GM18507 (cell line): Measurements from ENCODE around the gene KCNG4.
"Not testable (repeated sequence)": the region's sequence is repeated elsewhere in the genome, so short reads cannot be mapped to it uniquely, and the experiment has no call there.

Experiments used
- DNase-seq: peaks from one replicate; pipeline ENCODE4 v3.0.0; 2011; ENCODE audit warnings: low read depth; ENCODE audit not compliant: insufficient read length; ENCODE audit errors: extremely low spot score
- FAIRE-seq: peaks from 2 replicates; lab custom pipeline; 2011; peaks lifted over from hg19 to GRCh38; lab: Jason Lieb, UNC

KCNG4 gene

DNA sequence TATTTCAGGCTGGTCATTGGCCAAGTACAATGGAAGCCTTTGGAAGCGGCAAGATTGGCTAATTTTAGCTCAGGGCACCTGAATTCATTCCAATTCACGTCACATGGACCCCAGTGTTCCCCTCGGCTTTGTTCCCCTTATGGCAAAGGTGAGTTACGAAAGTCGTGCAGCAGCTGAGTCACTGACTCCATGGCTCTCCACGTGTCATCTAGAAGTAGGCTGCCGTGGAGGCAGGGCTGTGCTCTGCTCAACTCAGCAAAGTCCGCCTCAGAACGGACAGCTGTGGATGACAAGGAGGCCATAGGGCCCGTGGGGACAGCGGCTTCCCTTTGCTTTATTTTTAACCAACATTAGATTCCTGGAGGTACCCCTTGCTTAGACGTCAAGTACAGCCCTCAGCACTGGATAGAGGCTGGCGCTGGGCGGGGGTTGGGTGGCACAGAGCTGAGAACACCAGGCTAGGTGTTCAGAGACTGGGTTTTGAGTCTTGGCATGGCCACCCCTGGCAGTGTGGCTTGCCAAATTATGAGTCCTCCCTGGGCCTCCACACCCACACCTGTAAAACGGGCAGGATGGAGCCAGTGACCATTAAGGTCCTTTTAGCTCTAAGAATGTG, 25.3 kb downstream of the KCNG4 start:
- DNase-seq (no peak), FAIRE-seq (no peak)

DNA sequence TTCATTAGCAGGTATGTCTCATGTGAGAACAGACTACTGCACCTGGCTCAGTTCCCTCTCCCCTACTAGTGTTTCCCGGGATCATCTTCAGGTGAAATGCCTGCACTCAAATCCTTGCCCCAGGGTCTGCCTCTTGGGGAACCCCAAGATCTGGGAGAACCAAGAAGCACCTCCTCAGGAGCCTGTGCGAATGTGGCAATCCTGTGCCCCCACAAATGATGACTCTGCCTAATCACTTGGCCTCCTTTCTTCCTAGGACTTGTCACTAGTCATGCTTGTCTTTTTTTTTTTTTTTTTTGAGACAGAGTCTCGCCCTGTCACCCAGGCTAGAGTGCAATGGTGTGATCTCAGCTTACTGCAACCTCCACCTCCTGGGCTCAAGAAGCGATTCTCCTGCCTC, 27.2 kb downstream of the KCNG4 start:
- DNase-seq = no peak
- no peak for FAIRE-seq

DNA sequence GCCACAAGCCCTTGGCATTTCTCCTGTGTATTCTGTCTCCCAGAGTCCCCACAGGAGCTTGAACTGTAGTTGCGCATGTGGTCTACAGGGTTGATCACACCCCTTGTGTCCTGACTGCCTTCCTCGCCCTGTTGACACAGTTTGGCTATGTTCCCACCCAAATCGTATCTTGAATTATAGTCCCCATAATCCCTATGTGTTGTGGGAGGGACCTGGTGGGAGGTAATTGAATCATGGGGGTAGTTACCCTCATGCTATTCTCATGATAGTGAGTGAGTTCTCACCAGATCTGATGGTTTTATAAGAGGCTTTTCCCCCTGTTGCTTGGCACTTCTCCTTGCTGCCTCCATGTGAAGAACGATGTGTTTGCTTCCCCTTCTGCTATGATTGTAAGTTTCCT, 27.7 kb downstream of the KCNG4 start:
- FAIRE-seq = no peak
- no peak for DNase-seq

DNA sequence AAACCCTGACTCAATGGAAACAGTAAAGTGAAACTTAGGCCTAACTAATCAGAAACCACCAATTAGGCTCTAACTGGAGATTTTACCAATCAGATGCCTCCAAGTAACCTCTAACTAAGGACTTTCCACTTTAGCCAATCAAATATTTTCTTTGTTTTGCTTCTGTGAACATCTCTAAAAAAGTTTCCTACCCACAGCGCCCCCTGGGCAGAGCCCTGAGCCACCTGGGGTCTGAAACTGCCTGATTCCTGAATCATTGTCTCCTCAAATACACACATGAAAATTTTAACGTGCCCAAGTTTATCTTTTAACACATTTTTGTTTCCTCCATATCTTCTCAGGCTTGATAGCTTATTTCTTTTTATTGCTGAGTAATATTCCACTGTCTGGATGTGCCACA, 29.8 kb downstream of the KCNG4 start:
- DNase-seq (no peak), FAIRE-seq (no peak)

DNA sequence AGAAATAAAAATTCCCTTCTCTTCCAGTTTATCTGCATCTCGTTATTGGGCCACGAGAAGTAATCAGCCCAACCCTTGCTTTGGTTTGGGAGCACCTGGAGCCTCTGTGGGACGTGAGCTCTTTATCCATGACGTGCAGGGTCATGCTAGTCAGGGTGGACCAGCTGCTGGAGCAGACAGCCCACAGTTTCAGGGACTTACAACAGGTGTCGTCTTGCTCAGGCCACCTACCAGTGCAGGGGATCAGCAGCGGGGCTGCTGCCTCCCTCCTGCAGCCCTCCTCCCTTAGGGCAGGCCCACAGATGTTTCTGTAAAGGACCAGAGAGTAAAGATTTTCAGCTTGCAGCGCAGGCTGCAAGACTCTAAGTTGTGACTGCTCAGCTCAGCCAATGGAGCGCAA, 31.9 kb downstream of the KCNG4 start:
- DNase-seq (no peak), FAIRE-seq (no peak)

DNA sequence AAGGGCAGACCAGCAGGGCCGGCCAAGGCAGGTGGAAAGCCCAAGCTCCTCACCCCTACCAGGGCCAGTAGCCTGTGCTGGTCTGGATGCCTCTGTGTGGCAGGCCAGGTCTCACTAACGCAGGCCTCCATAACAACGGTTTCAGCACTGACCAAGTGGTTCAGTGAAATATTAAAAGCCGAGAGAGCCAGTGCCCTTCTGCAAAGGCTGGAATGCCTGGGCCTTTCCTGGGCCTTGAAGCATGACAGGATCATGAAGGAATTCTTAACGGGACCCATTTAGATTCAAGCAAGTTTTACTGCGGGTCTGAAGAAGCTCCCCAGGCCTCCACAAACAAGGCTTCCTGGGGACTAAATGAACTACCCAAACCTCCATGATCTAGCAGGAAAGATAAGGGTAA, 32.6 kb downstream of the KCNG4 start:
- FAIRE-seq (no peak), DNase-seq (no peak)

DNA sequence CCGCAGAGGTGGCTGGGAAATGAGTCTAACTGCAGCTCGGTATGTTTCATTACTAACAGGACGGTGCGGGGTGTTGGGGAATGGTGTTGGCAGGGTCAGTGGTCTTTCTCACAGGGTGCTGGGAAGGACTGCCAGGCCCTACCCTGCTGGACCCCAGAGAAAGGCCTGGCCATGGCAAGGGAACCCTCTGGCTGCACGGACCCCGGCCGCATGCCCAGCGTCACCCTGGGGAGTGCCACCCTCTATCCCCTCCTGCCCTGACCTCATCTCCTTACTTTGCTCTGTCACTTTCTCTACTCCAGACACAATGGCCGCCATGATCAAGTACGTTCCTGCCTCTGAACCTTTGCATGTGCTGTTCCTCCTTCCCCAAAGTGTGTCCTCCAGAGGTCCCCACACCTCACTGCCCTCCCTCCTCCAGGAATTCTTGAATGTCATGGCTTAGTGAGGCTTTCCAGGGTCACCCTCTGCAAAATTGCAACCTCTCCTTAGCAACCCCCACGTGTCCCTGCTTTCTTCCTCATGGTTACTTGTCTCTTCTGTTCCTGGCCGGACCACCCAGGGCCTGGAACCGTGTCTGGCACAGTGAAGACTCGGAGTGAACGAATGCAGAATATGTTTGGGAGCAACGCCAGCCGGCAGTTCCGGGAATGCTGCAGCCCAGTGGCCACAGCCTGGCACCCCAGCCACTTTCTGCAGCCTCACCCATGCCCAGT, 33.7 kb downstream of the KCNG4 start:
- no peak for DNase-seq
- FAIRE-seq = no peak

DNA sequence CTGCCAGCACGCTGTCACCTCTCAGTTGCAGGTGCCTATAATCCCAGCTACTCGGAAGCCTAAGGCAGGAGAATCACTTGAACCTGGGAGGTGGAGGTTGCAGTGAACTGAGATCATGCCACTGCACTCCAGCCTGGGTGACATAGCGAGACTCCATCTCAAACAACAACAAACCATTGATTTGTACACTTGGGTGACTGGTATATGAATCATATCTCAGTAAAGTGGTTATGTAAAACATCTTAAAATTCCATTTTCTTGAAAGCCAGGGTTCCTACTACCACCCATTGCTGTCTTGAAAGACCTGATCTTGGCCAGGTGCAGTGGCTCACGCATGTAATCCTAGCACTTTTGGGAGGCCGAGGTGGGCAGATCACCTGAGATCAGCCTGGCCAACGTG, 34.7 kb downstream of the KCNG4 start:
- DNase-seq, FAIRE-seq: not testable (repeated sequence)

DNA sequence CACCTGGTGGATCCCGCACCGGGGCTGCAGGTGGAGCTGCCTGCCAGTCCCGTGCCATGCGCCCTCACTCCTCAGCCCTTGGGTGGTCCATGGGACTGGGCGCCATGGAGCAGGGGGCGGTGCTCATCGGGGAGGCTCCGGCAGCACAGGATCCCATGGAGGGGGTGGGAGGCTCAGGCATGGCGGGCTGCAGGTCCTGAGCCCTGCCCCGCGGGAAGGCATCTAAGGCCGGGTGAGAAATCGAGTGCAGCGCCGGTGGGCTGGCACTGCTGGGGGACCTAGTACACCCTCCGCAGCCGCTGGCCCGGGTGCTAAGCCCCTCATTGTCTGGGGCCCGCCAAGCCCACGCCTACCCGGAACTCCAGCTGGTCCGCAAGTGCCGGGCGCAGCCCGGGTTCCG, 35.3 kb downstream of the KCNG4 start:
- not testable (repeated sequence) for DNase-seq, FAIRE-seq

DNA sequence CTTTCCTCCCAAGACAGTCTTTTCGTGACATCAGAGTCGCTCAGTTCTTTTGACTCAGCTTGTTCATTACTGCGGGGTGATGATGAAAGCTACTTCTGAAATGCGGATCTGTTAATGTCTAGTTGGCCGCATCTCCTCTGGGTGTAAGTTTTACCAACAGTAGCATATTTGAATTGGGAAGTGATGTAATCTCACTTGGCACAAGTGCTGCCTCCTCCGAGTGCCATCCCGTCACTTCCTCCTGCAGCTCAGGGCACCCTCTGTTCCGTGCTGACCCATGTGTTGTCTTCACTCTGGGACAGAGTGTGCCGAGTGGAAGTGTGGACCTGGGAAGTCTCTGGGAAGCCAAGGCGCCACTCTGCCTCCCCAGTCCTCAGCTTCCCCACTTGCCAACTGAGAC, 40.0 kb downstream of the KCNG4 start:
- DNase-seq = no peak
- no peak for FAIRE-seq

DNA sequence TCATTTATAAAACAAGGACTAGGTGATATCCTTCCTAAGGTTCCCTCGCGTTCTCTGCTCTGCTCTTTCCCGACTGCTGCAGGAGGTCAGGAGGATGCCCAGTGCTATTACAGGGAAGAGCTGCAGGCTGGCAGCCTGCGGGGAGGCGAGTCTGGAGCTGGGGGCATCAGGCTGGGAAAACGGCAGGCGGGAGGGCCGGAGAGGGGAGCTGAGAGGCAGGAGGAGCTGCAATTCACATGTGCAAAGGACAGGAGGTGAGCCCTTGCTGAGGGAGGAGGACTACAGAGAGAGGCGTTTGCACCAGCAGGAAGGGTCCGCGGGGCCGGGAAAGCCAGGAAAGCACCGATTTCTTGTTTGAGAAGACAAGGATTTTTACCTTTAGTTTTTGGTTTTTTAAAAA, 40.7 kb downstream of the KCNG4 start:
- no peak for FAIRE-seq
- DNase-seq = no peak

DNA sequence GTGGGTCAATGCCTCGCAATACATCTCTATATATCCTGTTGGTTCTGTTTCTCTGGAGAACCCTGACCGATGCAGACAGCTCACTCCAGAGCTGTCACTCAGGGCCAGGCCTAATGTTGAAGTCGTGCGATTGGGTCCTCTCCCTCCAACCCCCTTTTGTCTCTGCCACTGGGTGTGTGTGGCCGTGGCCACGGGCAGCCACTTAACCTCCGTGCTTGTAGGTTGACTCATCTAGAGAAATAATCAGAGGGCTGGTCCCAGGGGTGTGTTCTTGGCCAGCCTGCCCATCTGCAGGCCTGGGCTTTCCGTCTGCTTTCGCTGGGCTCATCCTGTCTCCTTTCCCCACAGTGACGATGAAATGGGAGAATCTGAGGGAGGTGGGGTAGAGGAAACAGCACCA, 41.4 kb downstream of the KCNG4 start:
- FAIRE-seq (no peak), DNase-seq (no peak)

DNA sequence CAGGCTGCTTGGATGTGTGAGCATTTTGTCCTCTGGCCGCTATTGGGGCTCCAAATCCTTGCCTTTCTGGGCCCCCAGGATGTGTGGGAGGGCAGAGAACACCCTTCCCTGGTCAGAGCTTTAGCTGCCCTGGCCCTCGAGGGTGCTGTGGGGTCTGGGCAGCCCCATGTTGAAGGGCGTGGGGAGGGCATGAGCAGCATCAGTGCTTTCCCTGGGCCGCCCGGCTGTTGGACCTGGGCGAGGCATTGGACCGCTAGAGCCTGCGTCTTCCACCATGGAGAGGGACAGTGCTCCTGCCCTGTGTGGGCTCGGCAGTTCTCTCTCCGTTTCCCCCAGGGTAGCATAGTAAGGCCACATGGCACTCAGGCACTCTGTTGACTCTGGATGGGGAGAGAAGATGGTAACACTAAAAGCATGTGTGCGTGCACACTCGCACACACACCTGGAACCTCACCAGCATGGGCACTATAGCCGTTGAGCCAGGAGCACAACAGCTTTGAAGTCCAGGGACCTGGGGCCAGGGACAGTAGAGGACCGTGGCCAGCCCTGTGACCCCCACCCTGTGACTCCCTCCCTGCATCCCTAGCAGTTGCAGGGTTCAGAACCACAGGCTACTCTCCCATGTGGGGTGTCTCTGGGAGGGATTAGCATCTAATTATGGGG, 42.2 kb downstream of the KCNG4 start:
- DNase-seq = no peak
- no peak for FAIRE-seq

DNA sequence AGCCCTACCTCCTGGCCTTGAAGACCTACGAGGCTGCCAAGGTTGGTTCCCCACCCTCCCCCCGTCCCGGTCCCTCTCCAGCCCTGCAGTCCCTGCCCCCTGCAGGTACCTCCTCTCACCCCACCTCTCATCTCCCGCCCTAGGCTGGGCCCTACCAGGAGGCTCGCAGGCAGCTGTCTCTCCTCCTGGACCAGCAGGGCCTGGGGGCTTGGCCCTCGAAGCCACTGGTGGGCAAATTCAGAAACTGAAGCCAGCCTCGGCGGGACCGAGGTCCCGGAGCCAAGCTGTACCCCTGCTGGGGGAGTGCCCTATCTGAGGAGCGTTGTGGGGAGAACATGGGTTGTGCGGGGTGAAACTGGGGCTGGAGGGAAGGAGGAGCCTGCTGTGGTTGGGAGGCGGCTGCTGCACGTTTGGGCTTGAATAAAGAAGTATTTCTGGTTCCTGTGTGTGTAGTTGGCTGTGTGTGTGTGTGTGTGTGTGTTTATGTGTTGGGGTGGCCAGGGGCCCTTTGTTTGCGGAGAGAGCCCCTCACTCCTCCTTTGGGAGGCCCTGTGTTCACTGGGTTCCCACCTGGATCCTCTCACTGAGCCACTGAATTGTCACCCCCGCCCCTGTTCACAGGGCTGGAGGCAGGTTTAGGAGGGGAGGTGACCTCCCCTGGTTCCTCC, 43.0 kb downstream of the KCNG4 start:
- FAIRE-seq = no peak
- DNase-seq = no peak

DNA sequence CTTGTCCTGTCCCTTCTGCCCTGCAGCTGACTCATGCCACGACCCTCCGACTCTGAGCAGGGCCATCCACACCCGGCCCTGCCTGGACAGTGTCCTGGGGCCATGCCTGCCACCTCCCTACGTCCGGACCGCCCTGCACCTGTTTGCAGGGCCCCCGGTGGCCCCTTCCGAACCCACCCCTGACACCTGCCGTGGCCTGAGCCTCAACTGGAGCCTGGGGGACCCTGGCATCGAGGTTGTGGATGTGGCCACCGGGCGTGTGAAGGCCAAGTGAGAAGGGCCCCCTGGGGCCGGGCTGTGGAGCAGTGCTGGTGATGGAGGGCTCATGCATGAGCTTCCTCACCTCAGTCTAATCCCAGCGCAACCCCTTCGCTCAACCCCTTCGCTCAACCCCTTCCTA, 43.7 kb downstream of the KCNG4 start:
- DNase-seq (no peak), FAIRE-seq (no peak)

DNA sequence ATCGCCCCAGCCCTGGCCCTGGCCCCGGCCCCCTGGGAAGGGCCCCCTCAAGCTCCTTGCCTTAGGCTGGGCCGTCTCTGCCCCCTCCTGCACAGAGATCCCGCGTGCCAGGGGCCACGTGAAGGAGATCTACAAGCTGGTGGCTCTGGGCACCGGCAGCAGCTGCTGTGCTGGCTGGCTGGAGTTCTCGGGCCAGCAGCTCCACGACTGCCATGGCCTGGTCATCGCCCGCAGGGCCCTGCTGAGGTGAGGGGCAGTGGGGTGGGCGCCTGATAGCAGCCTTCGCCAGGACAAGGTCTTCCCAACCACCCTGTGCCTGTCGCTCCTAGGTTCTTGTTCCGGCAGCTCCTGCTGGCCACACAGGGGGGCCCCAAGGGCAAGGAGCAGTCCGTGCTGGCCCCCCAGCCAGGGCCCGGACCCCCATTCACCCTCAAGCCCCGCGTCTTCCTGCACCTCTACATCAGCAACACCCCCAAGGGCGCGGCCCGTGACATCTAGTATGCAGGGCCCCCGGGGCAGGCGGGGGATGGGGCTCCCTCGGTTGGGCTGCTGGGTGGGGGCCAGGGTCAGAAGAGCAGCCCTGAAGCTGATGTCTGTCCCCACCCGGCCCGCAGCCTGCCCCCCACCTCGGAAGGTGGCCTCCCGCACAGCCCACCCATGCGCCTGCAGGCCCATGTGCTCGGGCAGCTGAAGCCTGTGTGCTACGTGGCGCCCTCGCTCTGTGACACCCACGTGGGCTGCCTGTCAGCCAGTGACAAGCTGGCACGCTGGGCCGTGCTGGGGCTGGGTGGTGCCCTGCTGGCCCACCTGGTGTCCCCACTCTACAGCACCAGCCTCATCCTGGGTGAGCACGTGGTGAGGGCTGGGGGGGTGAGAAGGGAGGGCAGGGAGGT, 44.4 kb downstream of the KCNG4 start:
- FAIRE-seq (no peak), DNase-seq (no peak)

DNA sequence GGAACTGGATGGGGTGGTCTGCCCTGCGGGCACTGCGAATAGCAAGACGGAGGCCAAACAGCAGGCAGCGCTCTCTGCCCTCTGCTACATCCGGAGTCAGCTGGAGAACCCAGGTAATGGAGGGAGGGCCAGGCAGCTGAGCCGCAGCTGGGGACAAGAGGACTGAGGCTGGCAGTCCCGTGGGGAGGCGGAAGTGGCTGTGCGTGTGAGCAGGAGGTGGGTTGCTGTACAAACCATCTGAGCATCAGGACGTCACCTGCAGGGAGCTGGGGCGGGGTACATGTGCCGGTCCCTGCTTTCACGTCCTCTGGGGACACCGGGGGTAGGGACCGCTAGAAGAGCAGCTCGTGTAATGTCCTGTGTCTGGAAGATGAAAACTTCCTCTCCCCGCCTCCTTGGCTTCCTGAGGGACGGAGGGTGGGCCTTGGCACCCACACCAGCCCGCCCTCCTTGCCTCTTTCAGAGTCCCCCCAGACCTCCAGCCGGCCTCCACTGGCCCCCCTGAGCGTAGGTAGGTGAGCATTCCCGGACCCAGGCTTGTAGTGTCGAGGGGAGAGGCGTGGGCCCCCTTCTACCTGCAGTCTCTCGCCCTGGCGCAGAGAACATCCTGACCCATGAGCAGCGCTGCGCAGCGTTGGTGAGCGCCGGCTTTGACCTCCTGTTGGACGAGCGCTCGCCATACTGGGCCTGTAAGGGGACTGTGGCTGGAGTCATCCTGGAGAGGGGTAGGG, 45.2 kb downstream of the KCNG4 start:
- no peak for FAIRE-seq

DNA sequence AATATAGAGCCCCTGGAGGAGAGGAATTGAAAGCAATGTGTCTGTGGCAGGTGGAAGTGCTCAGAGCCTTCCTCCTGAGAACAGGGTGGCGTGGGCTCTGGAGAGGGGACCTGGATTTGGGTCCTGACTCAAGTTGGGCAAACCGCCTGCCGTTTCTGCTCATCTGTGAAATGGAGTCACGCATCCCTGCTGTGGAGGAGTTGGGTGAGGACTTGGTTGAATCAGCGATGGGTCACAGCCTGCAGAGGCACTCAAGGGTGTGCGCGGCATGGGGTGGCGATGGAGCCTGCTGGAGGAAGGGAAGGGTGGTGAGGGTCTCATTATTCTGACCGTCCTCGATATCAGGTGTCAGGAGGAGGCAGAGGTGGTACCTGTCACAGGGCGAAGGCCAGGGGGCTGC, 45.8 kb downstream of the KCNG4 start:
- FAIRE-seq (no peak), DNase-seq (no peak)

More for the DNA sequence above, 45.2 kb downstream of the KCNG4 start:
- DNase-seq = no peak

DNA sequence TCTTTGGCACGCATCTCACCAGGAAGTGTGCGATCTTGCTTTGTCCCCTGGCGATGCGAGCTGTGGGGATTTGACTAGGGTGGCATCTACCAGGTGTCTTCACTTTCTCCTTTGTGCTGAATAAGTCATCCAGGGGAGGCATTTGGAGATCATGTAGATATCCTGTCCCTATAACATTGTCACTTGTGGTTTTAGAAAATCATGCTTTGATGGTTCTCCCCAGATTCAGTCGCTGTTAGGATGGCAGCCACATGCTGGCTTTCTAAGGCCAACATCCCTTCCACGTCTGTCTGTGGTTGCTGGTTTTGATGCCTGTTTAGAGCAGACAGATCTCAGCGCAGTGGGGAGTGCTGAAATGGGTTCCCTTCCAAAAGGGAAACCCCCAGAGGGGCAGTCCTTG, 46.3 kb downstream of the KCNG4 start:
- FAIRE-seq (no peak), DNase-seq (no peak)
